MM.1S (cell line): ENCODE measurements around the gene FAM227B.

ENCODE experiments used
- EZH2 ChIP-seq: fragments of 300-600 bp; sonication (generic); optimal IDR thresholded peaks from 2 replicates; pipeline ENCODE3; 2017; ENCODE audit warnings: low read depth, mild to moderate bottlenecking, antibody characterized with exemption, low read length, mixed read lengths
- TF ChIP-seq, protein P1 (sequence below): fragments of 300-600 bp; sonication (generic); IDR thresholded peaks from 2 replicates; pipeline ENCODE4 v1.5.1; 2016; ENCODE audit warnings: antibody characterized with exemption, low read length, mixed read lengths

DNA sequence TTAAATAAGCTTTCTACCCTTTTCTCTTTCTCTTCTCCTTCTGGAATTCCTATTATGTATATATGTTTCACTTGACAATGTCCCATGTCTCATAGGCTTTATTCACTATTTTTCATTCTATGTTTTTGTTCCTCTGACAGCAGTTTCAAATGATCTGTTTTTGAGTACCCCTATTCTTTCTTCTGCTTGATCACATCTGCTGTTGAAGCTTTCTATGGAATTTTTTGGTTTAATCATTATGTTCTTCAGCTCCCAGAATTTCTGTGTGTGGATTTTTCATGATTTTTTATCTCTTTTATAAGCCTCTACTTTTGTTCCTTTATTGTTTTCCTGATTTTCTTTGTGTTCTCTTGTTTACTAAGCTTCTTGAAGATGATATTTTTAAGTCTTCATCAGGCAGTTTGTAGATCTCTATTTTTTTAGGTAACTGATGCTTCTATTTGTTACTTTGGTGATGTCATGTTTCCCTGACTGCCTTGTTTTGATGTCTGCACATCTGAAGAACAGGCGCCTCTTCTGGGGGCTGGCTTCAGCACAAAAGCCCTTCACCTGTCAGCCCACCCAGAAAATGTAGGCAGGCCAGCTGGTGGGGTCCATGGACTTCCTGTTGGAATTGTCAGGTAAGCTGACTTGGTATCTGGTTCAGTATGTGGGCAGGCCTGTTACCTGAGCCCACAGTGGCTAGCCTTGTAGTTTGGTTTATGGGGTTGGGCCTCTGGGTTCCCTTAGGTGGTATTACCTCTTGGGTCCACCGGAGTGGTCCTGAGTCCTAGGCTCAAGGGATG lies 15.8 kb downstream of the FAM227B start:
- TF ChIP-seq, protein P1, sequence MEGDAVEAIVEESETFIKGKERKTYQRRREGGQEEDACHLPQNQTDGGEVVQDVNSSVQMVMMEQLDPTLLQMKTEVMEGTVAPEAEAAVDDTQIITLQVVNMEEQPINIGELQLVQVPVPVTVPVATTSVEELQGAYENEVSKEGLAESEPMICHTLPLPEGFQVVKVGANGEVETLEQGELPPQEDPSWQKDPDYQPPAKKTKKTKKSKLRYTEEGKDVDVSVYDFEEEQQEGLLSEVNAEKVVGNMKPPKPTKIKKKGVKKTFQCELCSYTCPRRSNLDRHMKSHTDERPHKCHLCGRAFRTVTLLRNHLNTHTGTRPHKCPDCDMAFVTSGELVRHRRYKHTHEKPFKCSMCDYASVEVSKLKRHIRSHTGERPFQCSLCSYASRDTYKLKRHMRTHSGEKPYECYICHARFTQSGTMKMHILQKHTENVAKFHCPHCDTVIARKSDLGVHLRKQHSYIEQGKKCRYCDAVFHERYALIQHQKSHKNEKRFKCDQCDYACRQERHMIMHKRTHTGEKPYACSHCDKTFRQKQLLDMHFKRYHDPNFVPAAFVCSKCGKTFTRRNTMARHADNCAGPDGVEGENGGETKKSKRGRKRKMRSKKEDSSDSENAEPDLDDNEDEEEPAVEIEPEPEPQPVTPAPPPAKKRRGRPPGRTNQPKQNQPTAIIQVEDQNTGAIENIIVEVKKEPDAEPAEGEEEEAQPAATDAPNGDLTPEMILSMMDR, result no peak
- TF ChIP-seq EZH2, result no peak
